GM21447 (cell line): ENCODE results near the gene TNFAIP8L3.
A peak's percentile ranks its signal among the peaks of the same experiment; 100 is the strongest.

ENCODE experiments used
- ATAC-seq: cut with Tn5 transposase; IDR thresholded peaks from one replicate; pipeline ENCODE4 v1.9.1; 2021; ENCODE audit not compliant: unreplicated experiment

The TNFAIP8L3 gene

GRCh38 chr15:51090753-51091152, 4.0 kb downstream of the TNFAIP8L3 start:
- no peak for ATAC-seq

GRCh38 chr15:51089699-51090453, 4.8 kb downstream of the TNFAIP8L3 start:
- no peak for ATAC-seq

GRCh38 chr15:51089041-51089440, 5.7 kb downstream of the TNFAIP8L3 start:
- ATAC-seq: no peak

- no peak for ATAC-seq
Measured at GRCh38 chr15:51088585-51088984, 6.1 kb downstream of the TNFAIP8L3 start.

- no peak for ATAC-seq
Measured at GRCh38 chr15:51087513-51087912, 7.2 kb downstream of the TNFAIP8L3 start.

- ATAC-seq: no peak
Measured at GRCh38 chr15:51086409-51086808, 8.3 kb downstream of the TNFAIP8L3 start.

GRCh38 chr15:51085764-51086163, 8.9 kb downstream of the TNFAIP8L3 start:
- ATAC-seq: no peak

- ATAC-seq: no peak
Measured at GRCh38 chr15:51083641-51084166, 11.0 kb downstream of the TNFAIP8L3 start.

- ATAC-seq: no peak
Measured at GRCh38 chr15:51082246-51082645, 12.5 kb downstream of the TNFAIP8L3 start.

GRCh38 chr15:51080286-51080685, 14.4 kb downstream of the TNFAIP8L3 start:
- no peak for ATAC-seq

- no peak for ATAC-seq
Measured at GRCh38 chr15:51079226-51079625, 15.5 kb downstream of the TNFAIP8L3 start.

- peak; percentile 59 for ATAC-seq
Measured at GRCh38 chr15:51077221-51078153, 17.2 kb downstream of the TNFAIP8L3 start.

- ATAC-seq: no peak
Measured at GRCh38 chr15:51076524-51077220, 18.0 kb downstream of the TNFAIP8L3 start.

GRCh38 chr15:51075826-51076523, 18.7 kb downstream of the TNFAIP8L3 start:
- no peak for ATAC-seq

GRCh38 chr15:51075364-51075763, 19.3 kb downstream of the TNFAIP8L3 start:
- ATAC-seq: no peak

- ATAC-seq: no peak
Measured at GRCh38 chr15:51074926-51075325, 19.8 kb downstream of the TNFAIP8L3 start.

- no peak for ATAC-seq
Measured at GRCh38 chr15:51071578-51071977, 23.1 kb downstream of the TNFAIP8L3 start.

- no peak for ATAC-seq
Measured at GRCh38 chr15:51069983-51070382, 24.7 kb downstream of the TNFAIP8L3 start.

GRCh38 chr15:51067510-51067909, 27.2 kb downstream of the TNFAIP8L3 start:
- ATAC-seq: no peak

- no peak for ATAC-seq
Measured at GRCh38 chr15:51065781-51066180, 28.9 kb downstream of the TNFAIP8L3 start.

- ATAC-seq: no peak
Measured at GRCh38 chr15:51065261-51065660, 29.4 kb downstream of the TNFAIP8L3 start.
